HFF-Myc (cell line): ENCODE data around the gene PAX1.

ENCODE experiments used
- DNase-seq: peaks from one replicate; pipeline ENCODE4 v3.0.0-alpha.2; 2011; ENCODE audit warnings: low read depth; ENCODE audit errors: extremely low read depth
- H3K4me3 ChIP-seq: replicated peaks from 2 replicates; pipeline ENCODE4 v1.5.1; 2011; ENCODE audit warnings: low read depth, mild to moderate bottlenecking, control low read depth, low read length
- CTCF ChIP-seq: IDR thresholded peaks from 2 replicates; pipeline ENCODE4 v1.5.1; 2012; ENCODE audit warnings: mild to moderate bottlenecking, low read depth, low read length, control low read depth; ENCODE audit errors: missing control alignments

Gene PAX1

GRCh38 chr20:21685981-21686380, 19.5 kb upstream of the PAX1 start:
- H3K4me3 ChIP-seq = no peak overlapping the region
- no peak for DNase-seq
- TF ChIP-seq CTCF = no peak

GRCh38 chr20:21693322-21693721, 12.1 kb upstream of the PAX1 start:
- no peak overlapping the region for H3K4me3 ChIP-seq
- no peak for DNase-seq
- peak; percentile 8 for TF ChIP-seq CTCF

DNA sequence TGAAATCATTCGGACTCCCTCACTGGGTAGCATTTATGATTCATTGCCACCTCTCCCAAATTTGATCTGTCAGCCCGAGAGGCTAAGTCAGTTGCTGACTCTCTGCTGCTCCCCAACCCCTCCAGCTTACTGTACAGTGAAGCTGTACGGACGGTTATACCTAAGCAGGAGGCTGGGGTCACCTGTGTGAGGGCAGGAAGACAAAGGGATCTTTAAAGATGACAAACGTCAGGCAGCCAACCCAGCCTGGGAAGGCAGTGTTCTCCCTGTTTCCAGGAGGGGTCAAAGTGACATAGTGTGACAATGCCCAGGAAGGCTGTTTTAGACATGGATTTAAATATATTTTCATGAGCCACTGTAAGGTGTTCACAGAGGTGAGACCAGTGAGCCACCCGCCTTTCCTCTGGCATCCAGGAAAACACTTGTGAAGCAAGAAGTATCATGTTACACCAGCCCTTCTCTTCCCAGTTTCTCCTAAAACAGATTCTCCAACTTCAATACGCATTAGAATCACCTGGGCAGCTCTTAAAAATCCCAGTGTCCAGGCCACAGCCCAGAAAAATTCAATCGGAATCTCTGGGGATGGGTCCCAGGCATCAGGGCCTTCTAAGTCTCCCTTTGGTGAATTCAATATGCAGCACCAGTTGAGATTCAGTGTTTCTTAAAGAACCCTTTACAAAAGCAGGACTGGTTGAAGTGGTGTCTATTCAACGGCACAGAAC, 6.8 kb upstream of the PAX1 start:
- no peak for DNase-seq
- H3K4me3 ChIP-seq = no peak overlapping the region
- TF ChIP-seq CTCF = no peak

- no peak for DNase-seq
- TF ChIP-seq CTCF = no peak
- H3K4me3 ChIP-seq = no peak overlapping the region
Measured at GRCh38 chr20:21699216-21699508, 6.3 kb upstream of the PAX1 start.

GRCh38 chr20:21701171-21701876, 4.1 kb upstream of the PAX1 start:
- H3K4me3 ChIP-seq = no peak overlapping the region
- DNase-seq = no peak
- no peak for TF ChIP-seq CTCF

DNA sequence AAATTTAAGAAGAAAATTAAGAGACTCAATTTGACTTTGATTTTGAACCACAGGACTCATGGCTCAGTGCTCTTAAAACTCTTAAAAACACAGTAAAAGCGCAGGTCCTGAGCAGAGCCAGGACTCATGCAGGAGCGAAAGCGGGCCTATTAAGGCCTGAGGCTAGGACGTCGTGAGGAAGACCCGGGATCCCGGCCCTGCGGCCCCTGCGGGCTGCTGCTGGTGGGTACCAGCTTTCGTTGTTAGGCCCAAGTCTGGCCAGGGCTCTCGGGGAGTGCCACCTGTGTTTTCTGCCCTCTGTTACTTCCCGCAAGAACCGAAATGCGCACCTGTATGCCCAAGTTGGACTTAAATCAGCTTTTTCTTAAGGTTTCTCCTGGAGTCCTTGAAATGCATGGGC, 3.4 kb upstream of the PAX1 start:
- no peak for DNase-seq
- TF ChIP-seq CTCF = no peak
- H3K4me3 ChIP-seq = no peak overlapping the region
